ENCODE data around the gene CCDC183.
A peak's percentile ranks its signal among the peaks of the same experiment; 100 is the strongest.
"Not testable (repeated sequence)": the region's sequence is repeated elsewhere in the genome, so short reads cannot be mapped to it uniquely, and the experiment has no call there.

Gene CCDC183

DNA sequence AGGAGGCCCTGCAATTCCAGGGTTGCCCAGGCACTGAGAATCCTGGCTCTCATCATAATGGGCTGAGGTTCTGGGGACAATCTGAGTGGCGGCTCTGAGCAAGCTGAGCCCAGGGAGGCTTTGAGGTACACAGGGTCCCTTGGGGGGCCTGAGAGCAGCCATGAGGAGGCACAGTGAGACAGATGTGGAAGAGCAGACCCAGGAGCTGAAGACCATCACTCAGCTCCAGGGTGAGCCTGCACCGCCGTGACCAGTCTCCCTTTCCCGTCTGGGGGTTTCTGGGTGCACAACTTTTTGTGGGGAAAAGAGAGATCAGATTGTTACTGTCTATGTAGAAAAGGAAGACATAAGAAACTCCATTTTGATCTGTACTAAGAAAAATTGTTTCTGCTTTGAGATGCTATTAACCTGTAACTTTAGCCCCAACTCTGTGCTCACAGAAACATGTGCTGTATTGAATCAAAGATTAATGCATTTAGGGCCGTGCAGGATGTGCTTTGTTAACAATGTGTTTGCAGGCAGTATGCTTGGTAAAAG, at the start of gene CCDC183:
CCDC183 (plus strand) TSS at position 101 of the 537 bp plus-strand sequence; CDS start at position 161, 60 bp downstream.
- DNase-seq = peak in 1 of 6 experiments; percentile 13

DNA sequence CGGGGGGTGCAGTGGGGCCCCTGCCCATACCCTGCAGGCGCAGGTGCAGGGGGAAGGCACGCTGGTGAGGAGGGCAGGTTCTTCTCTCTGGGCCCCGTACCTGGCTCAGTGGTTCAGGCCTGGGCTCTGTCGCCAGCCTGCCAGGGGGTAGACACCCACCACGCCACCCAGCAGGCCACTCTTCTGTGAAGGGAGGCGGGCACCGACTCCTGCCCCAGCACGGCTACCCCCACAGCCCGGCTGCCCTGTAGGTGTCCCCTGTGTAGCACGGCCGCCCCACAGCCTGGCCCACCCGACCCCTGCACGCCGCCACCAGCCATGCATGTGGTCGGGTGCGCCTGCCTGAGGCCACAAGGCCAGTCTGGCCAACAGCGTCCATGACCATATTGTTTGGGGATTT, 49.5 kb upstream of the CCDC183 start:
- DNase-seq = no peak

DNA sequence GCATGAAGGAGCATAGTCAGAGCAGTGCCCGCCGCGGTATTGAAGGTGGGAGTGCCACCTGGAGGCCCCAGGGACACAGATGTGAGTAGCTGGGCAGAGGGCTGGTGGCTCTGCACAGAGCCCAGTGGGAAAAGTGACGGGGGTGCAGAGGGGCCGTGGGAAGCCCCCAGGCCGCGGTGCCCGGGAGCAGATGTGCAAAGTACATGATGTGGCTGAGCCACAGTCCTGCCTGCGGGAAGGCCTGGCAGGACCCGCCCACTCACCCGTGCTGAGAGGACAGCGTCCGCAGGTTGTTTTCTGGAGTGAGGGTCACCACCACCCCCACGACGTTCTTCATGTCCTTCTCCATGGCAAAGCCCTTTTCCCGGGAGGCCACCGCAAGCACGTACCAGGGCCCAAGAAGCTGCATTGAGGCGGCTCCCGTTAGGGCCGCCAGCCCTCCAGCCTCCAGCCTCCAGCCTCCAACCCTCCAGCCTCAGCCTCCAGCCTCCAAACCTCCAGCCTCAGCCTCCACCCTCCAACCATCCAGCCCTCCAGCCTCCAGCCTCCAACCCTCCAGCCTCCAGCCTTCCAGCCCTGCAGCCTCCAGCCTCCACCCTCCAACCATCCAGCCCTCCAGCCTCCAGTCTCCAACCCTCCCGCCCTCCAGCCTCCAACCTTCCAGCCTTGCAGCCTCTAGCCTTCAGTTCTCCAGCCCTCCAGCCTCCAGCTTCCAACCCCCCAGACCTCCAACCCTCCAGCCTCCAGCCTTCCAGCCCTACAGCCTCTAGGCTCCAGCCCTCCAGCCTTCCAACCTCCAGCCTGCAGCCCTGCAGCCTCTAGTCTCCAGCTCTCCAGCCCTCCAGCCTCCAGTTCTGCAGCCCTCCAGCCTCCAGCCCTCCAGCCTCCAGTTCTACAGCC, 48.7 kb upstream of the CCDC183 start:
- DNase-seq = no peak

DNA sequence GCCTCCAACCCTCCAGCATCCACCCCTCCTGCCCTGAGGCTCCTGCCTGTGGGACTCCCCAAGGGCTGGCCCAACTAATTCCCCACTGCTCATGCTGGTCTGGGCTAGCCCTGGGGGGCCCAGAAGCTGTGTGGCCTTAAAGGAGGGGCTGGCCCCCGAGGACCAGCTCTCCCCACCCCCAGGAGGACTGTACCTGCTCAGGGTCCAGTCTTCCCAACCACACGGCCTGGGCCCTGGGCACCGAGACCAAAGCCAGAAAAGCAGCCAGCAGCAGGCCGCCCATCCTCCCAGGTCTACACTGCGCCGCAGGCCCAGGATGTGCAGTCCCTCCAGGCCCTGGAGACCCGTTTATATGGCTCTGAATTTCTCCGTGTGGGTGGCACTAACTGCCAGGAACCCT, 47.9 kb upstream of the CCDC183 start, which contains the start of gene LCN6:
LCN6 (minus strand) TSS at position 325 of the 400 bp plus-strand sequence; CDS start at position 283, 42 bp downstream.
- no peak for DNase-seq

DNA sequence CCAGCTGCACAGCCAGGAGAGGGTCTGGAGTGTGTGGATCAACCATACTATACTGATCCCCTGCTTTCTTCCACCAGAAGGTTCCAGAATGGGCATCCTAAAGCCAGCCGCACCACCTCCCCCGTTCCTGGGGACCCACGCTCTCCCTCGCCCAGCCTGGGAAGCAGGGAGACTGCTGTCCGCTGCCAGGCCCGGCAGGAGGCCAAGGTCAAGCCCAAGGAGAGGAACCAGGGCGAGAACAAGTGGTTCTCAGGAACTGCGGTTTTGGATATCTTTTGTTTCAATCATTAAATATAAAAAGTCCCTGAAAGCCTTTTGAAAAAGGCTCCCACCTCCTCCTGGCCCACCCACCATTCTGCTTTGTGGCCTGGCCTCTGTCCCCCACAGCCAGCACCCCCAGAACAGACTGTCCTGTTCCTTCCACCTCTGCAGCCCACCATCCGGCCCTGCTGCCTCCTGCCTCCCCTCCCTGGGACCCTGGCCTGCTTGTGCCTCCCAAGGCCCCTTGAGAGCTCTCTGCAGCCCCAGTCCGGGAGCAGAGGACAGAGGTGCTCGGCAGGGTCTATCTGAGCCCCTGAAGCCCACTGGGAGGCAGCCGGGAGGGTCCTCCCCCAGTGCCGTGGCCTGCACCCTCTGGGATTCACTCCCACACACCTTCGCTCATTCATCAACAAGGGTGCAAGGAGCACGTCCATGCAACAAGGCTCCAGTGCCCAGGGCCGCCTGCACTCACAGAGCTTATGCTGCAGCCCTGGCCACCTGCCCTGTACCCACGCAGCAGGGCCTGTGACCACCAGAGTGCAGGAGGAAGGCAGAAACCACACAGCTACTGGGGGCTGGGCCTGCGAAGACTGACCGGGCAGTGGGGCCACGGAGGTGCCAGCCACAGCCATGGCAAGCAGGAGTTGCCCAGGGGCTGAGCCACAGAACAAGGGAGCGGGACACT, 47.2 kb upstream of the CCDC183 start:
- no peak for DNase-seq

GRCh38 chr9:136750526-136750925, 45.6 kb upstream of the CCDC183 start:
- no peak for DNase-seq

- no peak for DNase-seq
Observed at GRCh38 chr9:136751244-136751643, 44.9 kb upstream of the CCDC183 start.

DNA sequence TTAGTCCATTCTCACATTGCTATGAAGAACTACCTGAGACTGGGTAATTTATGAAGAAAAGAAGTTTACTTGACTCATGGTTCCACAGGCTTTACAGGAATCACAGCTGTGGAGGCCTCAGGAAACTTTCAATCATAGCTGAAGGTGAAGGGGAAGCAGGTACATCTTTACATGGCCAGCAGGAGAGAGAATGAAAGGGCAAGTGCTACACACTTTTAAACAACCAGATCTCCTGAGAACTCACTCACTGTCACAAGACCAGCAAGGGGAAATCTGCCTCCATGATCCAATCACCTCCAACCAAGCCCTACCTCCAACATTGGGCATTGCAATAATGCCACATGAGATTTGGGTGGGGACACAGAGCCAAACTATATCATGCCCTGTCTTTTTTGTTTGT, 44.3 kb upstream of the CCDC183 start:
- no peak for DNase-seq

GRCh38 chr9:136753371-136754058, 42.6 kb upstream of the CCDC183 start:
- no peak for DNase-seq

DNA sequence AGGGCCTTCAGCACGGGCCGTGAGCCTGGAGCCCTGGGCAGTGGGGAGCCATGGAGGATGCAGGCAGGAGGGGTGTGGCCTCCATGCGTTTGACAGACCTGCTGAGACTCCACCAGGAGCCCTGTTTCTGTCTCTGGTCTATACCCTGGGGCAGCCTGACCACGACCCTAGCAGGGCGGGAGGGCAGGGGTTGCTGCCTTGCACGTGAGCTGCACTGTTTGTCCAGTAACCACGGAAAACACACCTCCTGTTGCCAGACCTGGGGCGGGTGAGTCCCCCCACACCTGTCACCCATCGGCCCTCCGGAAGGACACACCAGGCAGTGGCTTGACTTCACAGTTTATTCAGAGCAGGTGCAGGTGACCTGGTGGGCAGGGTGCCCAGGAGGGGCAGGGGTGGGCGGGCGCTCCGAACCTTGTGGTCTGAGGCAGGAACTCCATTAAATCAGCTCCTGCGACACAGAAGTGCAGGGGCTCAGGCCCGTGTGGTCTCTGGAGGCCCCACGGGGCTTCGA, 42.0 kb upstream of the CCDC183 start:
- no peak for DNase-seq

GRCh38 chr9:136754626-136755301, 41.4 kb upstream of the CCDC183 start:
- DNase-seq = no peak

DNA sequence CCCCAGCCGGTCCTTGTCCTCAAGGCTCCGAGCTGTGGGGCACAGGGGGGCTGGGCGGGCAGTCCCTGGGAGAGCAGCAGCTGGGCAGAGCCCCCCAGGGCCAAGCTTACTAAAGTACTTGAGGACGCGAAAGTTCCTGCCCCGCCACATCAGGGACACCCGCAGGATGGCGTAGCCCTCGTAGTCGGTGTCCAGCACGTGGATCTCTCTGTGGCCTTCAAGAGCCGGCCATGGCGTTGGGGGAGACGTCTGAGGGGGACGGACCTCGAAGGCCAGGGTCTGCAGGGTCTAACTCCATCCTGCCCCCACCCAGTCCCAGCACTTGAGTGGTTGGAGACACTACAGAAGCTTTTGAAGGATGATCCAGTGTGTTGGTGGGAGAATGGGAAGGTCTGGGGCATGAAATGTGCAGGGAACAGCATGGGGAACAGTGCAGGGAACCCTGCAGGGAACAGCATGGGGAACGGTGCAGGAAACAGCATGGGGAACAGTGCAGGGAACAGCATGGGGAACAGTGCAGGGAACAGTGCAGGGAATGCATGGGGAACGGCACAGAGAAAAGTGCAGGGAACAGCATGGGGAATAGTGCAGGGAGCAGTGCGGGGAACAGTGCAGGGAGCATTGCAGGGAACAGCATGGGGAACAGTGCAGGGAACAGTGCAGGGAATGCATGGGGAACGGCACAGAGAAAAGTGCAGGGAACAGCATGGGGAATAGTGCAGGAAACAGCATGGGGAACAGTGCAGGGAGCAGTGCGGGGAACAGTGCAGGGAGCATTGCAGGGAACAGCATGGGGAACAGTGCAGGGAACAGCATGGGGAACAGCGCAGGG, 40.6 kb upstream of the CCDC183 start:
- DNase-seq = not testable (repeated sequence)

DNA sequence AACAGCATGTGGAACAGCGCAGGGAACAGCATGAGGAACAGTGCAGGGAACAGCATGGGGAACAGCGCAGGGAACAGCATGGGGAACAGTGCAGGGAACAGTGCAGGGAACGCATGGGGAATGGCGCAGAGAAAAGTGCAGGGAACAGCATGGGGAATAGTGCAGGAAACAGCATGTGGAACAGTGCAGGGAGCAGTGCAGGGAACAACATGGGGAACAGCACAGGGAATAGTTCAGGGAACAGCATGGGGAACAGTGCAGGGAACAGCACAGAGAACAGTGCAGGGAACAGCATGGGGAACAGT, 40.1 kb upstream of the CCDC183 start:
- no peak for DNase-seq

DNA sequence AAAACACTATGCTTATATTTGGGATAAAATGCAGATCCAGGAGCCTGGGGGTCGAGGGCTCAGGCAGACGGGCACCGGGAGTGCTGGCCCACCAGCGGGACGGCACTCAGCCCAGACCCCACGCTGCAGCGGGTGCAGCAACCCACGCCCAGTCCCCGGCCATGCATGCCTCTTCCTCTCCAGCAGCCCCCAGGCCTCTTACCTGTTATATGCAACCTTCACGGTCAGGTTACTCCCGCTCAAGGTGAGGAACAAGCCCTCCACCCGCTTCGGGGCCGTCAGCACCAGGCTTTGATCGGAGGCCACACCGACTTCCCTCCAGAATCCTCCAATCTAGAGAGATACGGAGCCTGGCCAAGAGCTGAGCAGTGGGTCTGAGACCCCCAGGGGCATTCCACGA, 39.3 kb upstream of the CCDC183 start:
- no peak for DNase-seq

DNA sequence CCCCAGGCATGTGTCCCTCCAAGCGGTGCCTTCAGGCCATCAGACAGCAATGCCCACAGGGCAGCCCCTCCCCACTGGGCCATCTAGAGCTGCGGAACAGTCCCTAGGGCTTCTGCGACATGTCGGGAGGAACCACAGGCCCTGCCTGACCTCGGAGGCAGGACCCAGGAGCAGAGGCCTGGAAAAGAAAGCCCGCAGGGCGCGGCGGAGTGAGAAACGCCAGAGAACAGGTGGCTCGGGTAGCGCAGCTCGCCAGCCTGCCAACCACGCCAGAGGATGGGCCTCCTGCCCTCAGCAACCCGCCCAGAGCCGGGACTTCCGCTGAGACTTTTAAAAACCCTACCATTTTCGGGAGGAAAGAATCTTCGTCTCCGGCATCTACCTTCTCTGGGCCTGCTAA, 38.8 kb upstream of the CCDC183 start:
- DNase-seq = no peak

- DNase-seq = no peak
Observed at GRCh38 chr9:136757751-136758140, 38.4 kb upstream of the CCDC183 start.

GRCh38 chr9:136759001-136759400, 37.1 kb upstream of the CCDC183 start:
- DNase-seq = no peak

GRCh38 chr9:136759436-136760325, 36.5 kb upstream of the CCDC183 start:
- no peak for DNase-seq

GRCh38 chr9:136760424-136760823, 35.7 kb upstream of the CCDC183 start:
- no peak for DNase-seq
